Prostate gland (tissue), 2 donors: ENCODE measurements around the gene DPPA2. TPM values are rescaled to one million over a fixed set of nuclear protein-coding genes. Genes with fewer than 3 reads are reported as not detected.
"Not testable (repeated sequence)": the region's sequence is repeated elsewhere in the genome, so short reads cannot be mapped to it uniquely, and the experiment has no call there.

Experiments used
- DNase-seq: peaks from one replicate; pipeline ENCODE4 v3.0.0-alpha.2; 2019; ENCODE audit warnings: low spot score
- H3K27ac ChIP-seq, 2 donors: fragments of 200-600 bp; sonication (generic); 2 replicates each; pipeline ENCODE4 v1.5.1; 2017 to 2019
- H3K27me3 ChIP-seq: fragments of 200-600 bp; sonication (generic); replicated peaks from 2 replicates; pipeline ENCODE4 v1.5.1; 2019; ENCODE audit not compliant: insufficient read depth
- H3K36me3 ChIP-seq, 2 donors: fragments of 200-600 bp; sonication (generic); 1 replicate in 1 of 2; 2 replicates in 1 of 2; pipeline versions ENCODE4 v1.5.1 to v1.8.1; 2017 to 2019
- H3K4me1 ChIP-seq: fragments of 200-600 bp; sonication (generic); replicated peaks from 2 replicates; pipeline ENCODE4 v1.5.1; 2019
- H3K4me3 ChIP-seq, 2 donors: fragments of 200-600 bp; sonication (generic); 2 replicates each; pipeline ENCODE4 v1.5.1; 2017 to 2019
- H3K9me3 ChIP-seq: fragments of 200-600 bp; sonication (generic); 2 replicates; pipeline ENCODE4 v1.5.1; 2017
- CTCF ChIP-seq, 4 experiments: fragments of 200-600 bp in 2 of 4; fragments of 450-650 bp in 2 of 4; sonication (generic) in 2 of 4; IDR thresholded peaks; 1 replicate in 3 of 4; 2 replicates in 1 of 4; pipeline ENCODE4 v1.5.1; 2016 to 2019; ENCODE audit warnings: antibody characterized with exemption in 4 of 4, mild to moderate bottlenecking in 2 of 4, moderate library complexity in 2 of 4
- POLR2A ChIP-seq: fragments of 450-650 bp; IDR thresholded peaks from one replicate; pipeline ENCODE4 v1.6.1; 2016; ENCODE audit warnings: antibody characterized with exemption, mild to moderate bottlenecking
- POLR2AphosphoS5 ChIP-seq: sonication (generic); formaldehyde crosslinking; IDR thresholded peaks from one replicate; pipeline ENCODE4 v1.6.1; 2017; ENCODE audit warnings: antibody characterized with exemption
- WGBS: methylation state at CpG from one replicate; pipeline ENCODE4 v1.1.5; 2018; 5-methylcytosine and 5-hydroxymethylcytosine counted together
- intact Hi-C: fragments of 100-400 bp; cut with DNase I; formaldehyde crosslinking; loops from one replicate; pipeline ENCODE4 v1.14.2; 2022
- total RNA-seq, 2 donors: library from RNA; depleted of rRNA; stranded (reverse); fragments of >200 nt; gene quantifications; one replicate each; pipeline ENCODE4 v1.1.0, GENCODE V29; 2016

The DPPA2 gene
- 1 to 10 TPM in 1 of 2 donors, not detected in 1; 2.1 TPM for total RNA-seq

- WGBS, result 88% methylated on average over 21 of the region's 21 CpGs
- Histone ChIP-seq H3K36me3 (no peaks in the 10 kb centered on the region), H3K27ac (no peak within 1 kb of the TSS), H3K9me3 (no peaks in the 10 kb centered on the region), H3K27me3 (no peaks in the 10 kb centered on the region), H3K4me1 (no peaks in the 10 kb centered on the region), H3K4me3 (no peak within 1 kb of the TSS)
- TF ChIP-seq CTCF (IDR thresholded peaks at IDR 0.05), result no peak
- TF ChIP-seq POLR2A, result no peak
- no peak for TF ChIP-seq POLR2AphosphoS5
- intact Hi-C loops, result no loop called here
- DNase-seq, result no peak
Measured at GRCh38 chr3:109316162-109316730, at the start of gene DPPA2. Gene DPPA2, minus strand, starts transcription at chr3:109316517. Its CDS starts 1,975 bp downstream, at chr3:109314542.

GRCh38 chr3:109364088-109364487 is 47.8 kb upstream of the DPPA2 start:
- DNase-seq, result no peak
- WGBS, result 84% methylated on average over 6 of the region's 6 CpGs
- Histone ChIP-seq H3K4me3 (no peak overlapping the region), H3K4me1 (no peaks in the 10 kb centered on the region), H3K36me3 (no peaks in the 10 kb centered on the region), H3K9me3 (no peaks in the 10 kb centered on the region), H3K27me3 (no peaks in the 10 kb centered on the region), H3K27ac (no peak overlapping the region)
- no peak for TF ChIP-seq POLR2A
- no peak for TF ChIP-seq CTCF (IDR thresholded peaks at IDR 0.05)
- no peak for TF ChIP-seq POLR2AphosphoS5
- intact Hi-C loops, result no loop called here

- TF ChIP-seq CTCF (IDR thresholded peaks at IDR 0.05), result no peak
- no peak for TF ChIP-seq POLR2A
- no peak for TF ChIP-seq POLR2AphosphoS5
- Histone ChIP-seq H3K27me3 (no peaks in the 10 kb centered on the region), H3K9me3 (no peaks in the 10 kb centered on the region), H3K4me1 (no peaks in the 10 kb centered on the region), H3K36me3 (no peaks in the 10 kb centered on the region), H3K4me3 (no peak overlapping the region), H3K27ac (no peak overlapping the region)
- DNase-seq, result no peak
- intact Hi-C loops, result no loop called here
Measured at GRCh38 chr3:109363634-109364033, 47.3 kb upstream of the DPPA2 start.

GRCh38 chr3:109362823-109363222 is 46.5 kb upstream of the DPPA2 start:
- 89% methylated on average over 4 of the region's 4 CpGs for WGBS

GRCh38 chr3:109358809-109359208 is 42.5 kb upstream of the DPPA2 start:
- H3K4me1 ChIP-seq, DNase-seq, H3K36me3 ChIP-seq, H3K27ac ChIP-seq, intact Hi-C loops, H3K27me3 ChIP-seq, H3K4me3 ChIP-seq, H3K9me3 ChIP-seq: not testable (repeated sequence)
- 89% methylated on average over 2 of the region's 2 CpGs for WGBS

More at GRCh38 chr3:109362823-109363222, 46.5 kb upstream of the DPPA2 start:
- H3K27me3 ChIP-seq, result no peaks in the 10 kb centered on the region
- intact Hi-C loops, result no loop called here
- no peak for DNase-seq
- H3K27ac ChIP-seq, result no peak overlapping the region
- no peak overlapping the region for H3K4me3 ChIP-seq
- TF ChIP-seq POLR2AphosphoS5 (no peak), CTCF (IDR thresholded peaks at IDR 0.05) (no peak), POLR2A (no peak)
- H3K9me3 ChIP-seq, result no peaks in the 10 kb centered on the region
- H3K36me3 ChIP-seq, result no peaks in the 10 kb centered on the region
- no peaks in the 10 kb centered on the region for H3K4me1 ChIP-seq
